ENCODE data around the gene COQ7.

The COQ7 gene

DNA sequence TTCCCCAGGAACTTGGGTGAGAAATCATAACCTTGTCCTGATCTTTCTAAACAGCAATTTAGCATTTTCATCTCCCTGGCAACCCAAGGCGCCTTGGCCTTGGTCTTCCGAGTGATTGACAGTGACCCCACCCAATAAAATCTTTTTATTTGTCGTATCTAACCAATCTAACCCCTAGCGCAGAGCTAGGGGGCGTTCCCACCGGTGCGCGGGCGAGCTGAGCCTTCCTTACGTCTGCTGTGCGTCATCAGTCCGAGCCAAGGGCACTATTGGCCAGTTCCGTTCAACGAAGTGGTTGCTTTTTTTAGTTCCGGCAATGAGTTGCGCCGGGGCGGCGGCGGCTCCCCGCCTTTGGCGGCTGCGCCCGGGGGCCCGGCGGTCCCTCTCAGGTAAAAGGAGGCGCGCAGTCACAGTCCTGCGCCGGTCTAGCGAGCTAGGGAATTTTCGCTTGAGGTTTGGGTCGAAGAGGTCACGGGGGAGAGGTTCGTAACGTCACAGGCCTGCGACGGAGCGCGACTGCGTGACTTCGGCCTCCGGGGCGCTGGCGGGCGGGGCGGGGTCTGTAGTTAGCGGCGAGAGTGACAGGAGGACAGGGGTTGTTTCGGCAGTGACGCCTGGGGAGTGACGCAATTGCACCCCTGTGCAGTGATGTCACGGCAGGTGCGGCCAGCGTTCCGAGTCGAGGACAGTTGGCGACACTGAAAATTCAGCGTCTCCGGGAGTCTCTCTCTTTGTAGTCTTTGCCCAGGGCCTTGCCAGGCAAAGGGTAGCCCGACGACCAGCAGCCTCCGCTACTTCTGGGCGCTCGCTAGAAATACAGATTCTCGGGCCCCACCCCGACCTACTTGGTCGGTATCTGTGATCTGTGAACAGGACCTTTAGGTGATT lies at the start of gene COQ7:
TSS of gene COQ7 (plus strand) at position 266 of the 888 bp plus-strand sequence. CDS start at position 317, 51 bp downstream.
- DNase-seq (ENCODE audit: low read depth), result peak; percentile 99

DNA sequence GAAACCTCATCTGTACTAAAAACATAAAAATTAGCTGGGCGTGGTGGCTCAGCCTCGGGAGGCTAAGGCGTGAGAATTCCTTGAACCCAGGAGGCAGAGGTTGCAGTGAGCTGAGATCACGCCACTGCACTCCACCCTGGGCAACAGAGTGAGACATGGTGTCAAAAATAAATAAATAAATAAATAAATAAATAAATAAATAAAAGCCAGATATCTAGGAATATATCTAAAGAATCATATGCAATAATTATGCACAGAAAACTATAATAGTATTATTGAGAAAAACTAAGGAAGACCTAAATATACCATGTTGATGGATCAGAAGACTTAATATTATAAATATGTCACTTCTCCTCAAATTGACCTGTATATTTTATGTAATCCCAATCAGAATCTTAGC lies 46.7 kb upstream of the COQ7 start:
- DNase-seq (ENCODE audit: low read depth), result no peak

DNA sequence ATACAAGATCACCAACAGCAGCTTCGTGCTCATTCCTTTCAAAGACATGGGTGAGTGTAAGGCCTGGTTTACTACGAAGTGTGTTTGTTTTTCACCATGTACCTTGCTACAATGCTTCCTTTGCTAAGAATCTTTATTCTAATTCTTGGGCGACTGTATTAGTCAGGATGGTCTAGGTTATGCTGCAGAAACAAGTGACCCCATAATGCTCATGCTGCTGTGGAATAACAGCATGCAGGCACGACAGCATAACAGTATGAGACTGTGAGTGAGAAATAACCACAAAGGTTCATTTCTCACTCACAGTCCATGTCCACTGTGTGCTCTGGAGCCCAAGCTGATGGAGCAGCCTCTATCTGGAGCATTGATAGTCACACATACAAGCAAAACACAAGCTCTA lies 45.7 kb upstream of the COQ7 start:
- no peak for DNase-seq (ENCODE audit: low read depth)

DNA sequence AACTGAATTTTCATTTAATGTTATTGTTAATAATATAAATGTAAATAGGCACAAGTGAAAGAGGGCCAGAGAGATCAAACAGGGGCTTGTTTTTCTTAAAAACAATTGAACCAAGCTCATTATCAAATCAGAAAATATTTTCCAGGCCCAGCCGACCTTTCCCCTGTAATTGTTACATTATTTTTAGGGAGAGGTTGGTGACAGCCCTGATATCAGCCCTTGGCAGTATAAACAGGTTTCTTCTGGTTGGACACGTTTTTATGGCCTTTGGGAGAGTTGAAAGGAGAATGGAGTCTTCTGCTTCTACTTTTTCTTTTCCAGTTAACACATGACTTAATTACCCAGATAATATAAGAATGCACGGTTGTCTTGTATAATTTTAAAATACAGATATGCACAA lies 40.0 kb upstream of the COQ7 start:
- DNase-seq (ENCODE audit: low read depth), result no peak

DNA sequence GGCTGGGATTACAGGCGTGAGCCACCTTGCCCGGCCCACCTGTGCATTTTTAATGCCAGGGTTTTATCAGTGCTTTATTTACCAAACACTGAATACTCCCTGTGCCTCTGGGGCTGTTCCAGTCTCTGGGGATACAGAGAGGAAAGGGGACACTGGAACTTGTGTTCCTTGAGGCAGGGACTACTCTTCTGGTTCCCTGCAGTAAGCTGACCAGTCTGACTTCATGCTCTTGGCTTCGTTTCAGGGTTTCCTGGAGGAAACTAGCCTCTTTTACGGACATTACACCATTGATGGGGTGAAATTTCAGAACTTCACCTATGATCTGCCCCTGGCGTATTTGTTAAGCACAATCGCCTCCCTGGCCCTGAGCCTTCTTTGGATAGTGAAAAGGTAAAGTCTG lies 37.4 kb upstream of the COQ7 start:
- no peak for DNase-seq (ENCODE audit: low read depth)

DNA sequence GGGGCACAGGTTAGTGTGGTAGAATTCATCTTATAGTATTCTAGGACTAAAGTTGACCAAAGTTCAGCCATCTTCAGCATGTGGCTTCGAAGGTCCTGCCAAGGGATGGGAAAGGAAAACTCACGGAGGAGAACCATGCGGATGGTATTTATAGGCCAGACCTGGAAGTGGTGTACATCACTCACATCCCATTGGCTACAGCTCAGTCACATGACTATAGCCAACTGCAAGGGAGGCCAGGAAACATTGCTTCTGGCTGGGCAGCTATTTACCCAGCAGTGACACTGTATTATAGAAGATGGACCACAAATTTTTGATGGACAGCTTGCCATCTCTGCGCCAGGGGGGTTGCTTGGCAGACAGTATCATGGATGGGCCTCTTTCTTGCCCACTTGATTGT lies 35.7 kb upstream of the COQ7 start:
- no peak for DNase-seq (ENCODE audit: low read depth)

DNA sequence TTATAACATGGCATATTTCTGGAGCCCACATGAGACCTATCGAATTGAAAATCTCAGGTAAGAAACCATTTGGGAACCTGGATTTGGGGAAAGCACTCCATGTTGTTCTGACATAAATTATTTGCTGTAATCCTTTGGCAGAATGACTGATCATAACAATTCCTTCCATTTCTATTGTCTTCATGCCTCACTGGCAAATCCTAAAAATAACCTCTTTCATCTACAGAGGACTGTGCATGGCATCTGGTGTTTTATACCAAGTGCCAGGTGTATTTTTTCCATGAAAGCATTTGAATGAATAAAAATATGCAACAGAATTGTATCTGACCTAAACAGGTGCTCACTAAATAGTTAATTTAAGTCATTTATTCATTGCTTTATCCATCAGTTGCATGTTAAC lies 33.7 kb upstream of the COQ7 start:
- no peak for DNase-seq (ENCODE audit: low read depth)

DNA sequence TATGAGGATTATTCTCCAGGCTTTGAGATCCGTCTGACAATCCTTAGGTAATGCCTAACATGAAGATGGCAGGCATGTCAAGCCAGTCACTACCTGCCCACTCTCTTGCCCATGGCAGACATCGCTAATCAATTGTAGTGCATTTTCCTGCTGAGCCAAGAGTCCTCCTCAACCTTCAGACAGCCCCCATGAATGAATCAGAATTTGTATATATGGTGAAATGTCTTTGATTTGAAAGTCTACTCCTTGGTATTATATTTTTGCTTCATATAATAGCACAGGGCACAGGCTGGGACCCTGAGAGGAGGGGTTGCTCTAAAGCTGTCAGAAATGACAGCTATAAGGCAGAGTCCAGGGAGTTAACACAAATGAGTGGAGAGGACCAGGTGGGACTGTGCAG lies 27.0 kb upstream of the COQ7 start:
- no peak for DNase-seq (ENCODE audit: low read depth)

DNA sequence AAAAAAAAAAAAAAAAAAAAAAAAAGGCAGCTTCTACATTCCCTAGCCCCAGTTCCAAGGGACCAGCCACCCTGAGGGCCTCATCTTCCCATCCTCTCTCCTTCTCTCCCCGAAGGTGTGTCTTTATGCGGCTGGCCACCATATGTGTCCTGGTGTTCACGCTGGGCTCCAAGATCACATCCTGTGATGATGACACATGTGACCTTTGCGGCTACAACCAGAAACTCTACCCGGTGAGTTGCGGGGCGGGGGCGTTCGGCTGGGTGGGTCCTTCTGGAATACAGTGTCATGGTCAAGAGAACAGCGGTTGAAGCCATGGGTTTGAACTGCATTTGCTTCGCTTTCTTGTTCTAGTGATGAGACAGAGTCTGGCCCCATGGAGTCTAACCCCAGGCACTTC lies 22.6 kb upstream of the COQ7 start:
- no peak for DNase-seq (ENCODE audit: low read depth)

DNA sequence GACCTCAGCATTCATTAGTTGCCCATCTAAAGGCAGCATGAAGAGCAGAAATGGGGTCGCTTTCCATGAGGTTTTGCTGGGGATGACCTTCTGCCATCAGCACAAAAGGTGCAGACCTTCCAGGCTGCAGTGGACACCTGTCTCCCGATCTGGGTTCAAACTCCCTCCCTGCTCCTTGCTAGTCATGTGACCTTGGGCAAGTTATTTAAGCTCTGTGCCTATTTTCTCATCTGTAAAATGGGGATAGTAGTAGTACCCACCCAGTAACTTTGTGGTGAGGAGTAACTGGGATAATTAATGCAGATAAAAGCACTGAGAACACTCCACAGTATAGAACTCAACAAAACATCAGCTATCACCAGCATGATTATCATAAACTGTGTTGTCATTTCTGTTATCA lies 21.4 kb upstream of the COQ7 start:
- DNase-seq (ENCODE audit: low read depth), result no peak

DNA sequence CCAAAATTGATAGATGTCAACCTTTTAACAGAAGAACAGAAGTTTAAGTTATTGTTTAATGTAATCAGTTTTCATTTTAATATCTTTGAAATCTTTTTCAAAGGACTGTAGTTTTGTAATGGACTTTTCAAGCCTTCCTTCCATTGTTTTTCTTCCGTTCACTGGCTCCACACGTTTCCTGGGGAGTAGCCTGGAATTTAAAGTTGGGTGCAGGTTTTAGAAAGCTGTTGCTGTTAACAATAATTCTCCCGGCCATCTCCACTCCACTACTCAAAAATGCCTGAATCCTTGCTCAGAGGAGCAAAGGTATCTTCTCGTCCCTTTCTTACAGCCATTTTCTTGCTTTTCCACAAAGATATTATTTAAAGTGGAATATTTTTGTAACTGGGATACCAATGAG lies 4.7 kb upstream of the COQ7 start:
- no peak for DNase-seq (ENCODE audit: low read depth)

DNA sequence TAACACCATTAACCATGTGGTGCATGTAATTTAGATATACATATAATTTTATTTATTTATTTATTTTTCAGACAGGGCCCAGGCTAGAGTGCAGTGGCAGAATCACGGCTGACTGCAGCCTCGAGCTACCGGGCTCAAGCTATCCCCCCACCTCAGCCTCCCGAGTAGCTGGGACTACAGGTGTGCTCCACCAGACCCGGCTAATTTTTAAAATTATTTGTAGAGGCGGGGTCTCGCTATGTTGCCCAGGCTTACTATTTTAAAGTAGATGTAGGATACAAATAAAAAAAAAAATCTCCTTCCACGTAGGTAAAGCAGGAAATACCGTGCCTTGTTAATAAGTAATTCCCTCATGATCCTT lies 446 bp upstream of the COQ7 start:
- DNase-seq (ENCODE audit: low read depth), result no peak

DNA sequence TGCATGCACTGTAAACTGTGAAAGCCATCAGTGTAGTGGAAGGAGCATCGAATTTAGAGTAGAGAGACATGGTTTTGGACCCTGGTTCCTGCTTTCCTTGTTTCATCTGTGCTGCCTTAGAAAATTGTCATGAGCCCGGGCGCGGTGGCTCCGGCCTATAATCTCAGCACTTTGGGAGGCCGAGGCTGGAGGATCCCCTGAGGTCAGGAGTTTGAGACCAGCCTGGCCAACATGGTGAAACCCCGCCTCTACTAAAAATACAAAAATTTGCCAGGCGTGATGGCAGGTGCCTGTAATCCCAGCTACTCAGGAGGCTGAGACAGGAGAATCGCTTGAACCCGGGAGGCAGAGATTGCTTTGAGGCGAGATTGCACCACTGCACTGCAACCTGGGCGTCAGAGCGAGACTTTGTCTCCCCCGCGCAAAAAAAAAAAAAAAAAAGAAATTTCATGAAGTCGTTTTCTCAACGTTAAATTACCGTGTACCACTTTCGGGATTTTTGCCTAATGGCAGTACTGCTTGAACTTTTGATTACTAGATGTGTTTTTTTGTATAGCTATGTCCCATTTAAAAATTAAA lies 912 bp downstream of the COQ7 start:
- no peak for DNase-seq (ENCODE audit: low read depth)

DNA sequence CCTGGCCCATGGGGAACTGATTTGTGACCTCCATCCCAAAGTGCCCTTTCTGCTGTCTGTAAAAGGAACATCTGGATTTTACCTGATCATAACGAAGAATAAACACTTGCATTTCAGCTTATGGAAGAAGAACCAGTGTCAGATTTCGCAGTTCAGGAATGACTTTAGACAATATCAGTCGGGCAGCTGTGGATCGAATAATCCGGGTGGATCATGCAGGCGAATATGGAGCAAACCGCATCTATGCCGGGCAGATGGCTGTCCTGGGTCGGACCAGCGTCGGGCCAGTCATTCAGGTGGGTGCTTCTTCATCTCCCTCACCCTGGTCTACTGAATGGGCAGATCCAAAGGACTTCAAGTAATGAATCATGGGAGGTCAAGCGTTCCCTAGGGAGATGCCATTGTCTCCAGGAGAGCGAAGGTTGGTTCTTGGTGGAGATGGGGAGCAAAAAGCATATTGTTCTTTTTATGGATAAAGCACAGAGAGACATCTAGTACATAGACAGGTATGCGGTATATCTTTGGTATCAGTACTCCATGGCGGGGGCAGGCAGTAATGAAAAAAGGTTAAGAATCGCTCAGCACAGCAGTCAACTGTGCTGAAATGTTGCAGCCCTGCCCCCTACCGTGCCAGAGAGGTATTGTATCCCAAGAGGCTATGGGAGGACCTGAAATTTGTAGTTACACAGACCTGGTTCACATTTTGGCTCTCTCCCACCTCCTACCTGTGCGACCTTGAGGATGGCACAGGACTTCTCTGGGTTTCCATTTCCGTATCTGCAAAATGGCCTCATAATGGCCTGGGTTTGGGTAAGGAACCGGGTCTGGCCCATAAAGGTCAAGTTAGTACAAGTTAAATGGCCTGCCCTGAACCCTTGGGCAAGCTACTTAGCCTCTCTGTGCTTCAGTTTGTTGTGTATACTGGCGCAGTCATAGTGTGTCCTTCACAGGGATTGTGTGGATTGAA lies 4.7 kb downstream of the COQ7 start:
- DNase-seq (ENCODE audit: low read depth), result no peak

DNA sequence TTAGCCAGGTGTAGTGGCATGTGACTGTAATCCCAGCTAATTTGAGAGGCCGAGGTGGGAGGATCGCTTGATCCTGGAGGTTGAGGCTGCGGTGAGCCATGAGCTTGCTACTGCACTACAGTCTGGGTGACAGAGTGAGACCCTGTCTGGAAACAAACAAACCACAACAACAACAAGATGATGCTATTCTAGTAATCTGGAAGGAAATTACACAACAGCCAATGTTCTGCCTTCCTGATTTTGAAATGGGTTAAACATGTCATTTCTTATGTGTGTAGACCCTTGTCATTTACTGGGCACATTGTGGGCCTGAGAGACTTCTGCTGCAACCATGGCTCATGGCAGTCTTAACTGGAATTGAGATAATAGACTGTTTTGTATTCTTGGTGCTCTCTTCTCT lies 5.9 kb downstream of the COQ7 start:
- DNase-seq (ENCODE audit: low read depth), result no peak

DNA sequence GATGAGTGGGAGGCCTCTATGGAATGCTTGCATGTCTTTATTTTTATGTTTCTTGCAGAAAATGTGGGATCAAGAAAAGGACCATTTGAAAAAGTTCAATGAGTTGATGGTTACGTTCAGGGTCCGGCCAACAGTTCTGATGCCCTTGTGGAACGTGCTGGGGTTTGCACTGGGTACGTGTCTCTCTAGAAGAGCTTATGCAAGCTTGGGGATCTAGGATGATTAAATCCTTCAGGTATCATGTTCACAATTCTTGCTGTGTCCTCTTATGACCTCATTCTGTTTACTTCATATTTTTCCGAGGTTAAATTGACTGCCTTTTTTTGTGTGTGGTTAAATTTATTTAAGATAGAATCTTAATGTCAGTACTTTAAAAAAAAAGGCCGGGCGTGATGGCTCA lies 6.4 kb downstream of the COQ7 start:
- DNase-seq (ENCODE audit: low read depth), result no peak

DNA sequence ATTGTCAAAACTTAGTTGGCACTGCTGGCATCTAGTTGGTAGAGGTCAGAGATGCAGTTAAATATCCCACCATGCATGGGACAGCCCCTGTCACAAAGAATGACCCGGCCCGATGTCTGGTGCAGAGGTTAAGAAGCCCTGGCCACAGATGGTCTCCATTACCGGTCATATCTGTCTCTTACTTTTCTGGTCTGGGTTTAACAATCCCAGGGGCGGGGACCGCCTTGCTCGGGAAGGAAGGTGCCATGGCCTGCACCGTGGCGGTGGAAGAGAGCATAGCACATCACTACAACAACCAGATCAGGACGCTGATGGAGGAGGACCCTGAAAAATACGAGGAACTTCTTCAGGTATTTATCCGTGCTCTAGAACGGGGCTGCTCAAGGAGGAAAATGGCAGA lies 8.1 kb downstream of the COQ7 start:
- no peak for DNase-seq (ENCODE audit: low read depth)

DNA sequence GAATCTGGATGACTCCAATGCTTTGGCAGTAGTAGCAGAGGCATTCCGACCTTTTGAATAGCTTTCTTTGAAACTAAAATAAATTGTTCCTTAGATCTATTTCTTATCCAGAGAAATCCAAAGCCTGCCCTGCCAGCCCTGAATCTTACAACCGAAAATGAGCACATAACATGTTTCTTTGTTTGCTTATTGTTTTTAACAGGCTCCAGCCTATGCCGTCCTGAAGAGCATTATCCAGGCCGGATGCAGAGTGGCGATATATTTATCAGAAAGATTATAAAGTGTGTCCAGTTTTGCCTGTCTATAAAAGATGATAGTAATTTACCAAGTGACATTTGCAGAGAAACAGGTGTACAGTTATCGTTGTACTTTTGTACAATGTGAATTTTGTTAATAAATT lies 10.5 kb downstream of the COQ7 start:
- DNase-seq (ENCODE audit: low read depth), result no peak

DNA sequence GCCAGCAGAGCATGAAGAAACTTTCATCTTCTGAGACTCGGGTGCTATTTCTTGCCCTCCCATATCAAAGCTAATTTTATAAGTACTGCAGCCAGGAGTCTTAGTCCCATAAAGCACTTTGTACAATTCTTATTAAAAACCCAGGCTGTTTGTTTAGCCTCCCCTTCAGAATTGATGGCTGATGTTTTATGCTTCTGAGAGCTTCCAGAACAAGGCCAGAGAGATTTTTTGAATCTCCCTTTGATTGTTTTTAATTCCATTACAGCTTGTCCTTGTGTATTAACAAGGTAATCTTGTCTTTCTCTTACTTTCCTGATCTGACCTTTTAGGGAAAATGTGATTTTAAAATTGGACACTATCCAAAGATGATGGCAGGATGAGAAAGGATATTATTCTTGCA lies 16.3 kb downstream of the COQ7 start:
- no peak for DNase-seq (ENCODE audit: low read depth)

DNA sequence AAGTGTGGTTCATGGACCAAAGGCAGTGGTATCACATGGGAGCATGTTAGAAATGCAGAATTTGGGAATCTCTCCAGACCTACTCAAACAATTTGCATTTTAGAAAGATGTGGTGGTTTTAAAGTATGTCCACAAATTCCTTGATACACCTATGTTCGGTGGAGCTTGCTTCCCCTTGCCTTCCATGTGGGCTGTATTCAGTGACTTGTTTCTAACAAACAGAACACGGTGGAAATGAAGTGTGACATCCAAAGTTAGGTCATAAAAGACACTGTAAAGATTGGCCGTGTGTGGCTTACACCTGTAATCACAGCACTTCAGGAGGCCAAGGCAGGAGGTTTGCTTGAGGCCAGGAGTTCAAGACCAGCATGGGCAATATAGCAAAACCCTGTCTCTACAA lies 16.7 kb downstream of the COQ7 start:
- no peak for DNase-seq (ENCODE audit: low read depth)

DNA sequence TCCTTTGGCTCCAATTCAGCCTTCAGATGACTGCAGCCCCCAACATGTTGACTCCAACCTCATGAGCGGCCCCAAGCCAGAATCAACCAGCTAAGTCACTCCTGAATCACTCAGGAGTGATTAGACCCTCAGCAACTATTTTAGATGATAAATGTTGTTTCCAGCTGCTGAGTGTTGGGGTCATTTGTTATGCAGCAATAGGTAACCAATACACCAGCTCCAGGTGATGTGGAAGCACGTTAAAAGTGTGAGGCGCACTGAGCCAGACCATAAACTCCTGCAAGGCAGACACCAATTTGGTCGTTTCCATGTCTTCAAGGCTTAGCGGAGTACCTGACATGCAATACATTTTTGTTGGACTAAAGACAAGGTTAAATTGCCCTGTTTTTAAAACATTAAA lies 17.5 kb downstream of the COQ7 start:
- no peak for DNase-seq (ENCODE audit: low read depth)

DNA sequence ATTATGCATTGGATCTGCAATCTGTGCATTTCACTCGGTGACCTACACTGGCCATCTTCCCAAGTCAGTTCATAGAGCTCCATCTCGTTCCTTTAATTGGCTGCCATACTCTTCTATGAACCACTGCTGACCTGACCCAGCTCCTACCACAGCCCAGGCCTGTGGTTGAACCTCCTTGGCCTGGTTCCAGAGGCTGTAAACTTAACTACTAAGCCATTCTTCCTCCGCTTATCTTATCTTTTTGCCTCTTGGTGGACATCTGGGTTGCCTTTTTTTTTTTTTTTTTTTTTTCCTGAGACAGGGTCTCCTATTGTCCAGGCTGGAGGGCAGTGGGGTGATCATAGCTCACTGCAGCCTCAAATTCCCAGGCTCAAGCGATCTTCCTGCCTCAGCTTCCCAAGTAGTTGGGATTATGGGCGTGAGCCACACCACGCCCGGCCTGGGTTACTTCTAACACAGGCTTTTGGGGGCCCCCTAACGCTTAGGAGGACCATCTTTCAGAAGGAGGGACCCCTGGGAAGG lies 18.3 kb downstream of the COQ7 start:
- no peak for DNase-seq (ENCODE audit: low read depth)
